ENCODE results near the gene CD80.

GRCh38 chr3:119594066-119594465, 34.7 kb upstream of the CD80 start:
- TF ChIP-seq CTCF (IDR thresholded peaks at IDR 0.05 in 4 of 5, conservative IDR thresholded peaks at IDR 0.05 in 1 of 5): no peak
- TF ChIP-seq POLR2A (IDR thresholded peaks at IDR 0.05): no peak
